ENCODE results near the gene CDYL. TPM values are rescaled to one million over a fixed set of nuclear protein-coding genes. Genes with fewer than 3 reads are reported as not detected.
"Not testable (repeated sequence)": the region's sequence is repeated elsewhere in the genome, so short reads cannot be mapped to it uniquely, and the experiment has no call there.

CDYL gene
- total RNA-seq, 4 donors from 2014 or later: 41.9 to 52.3 (median 45.7) TPM

DNA sequence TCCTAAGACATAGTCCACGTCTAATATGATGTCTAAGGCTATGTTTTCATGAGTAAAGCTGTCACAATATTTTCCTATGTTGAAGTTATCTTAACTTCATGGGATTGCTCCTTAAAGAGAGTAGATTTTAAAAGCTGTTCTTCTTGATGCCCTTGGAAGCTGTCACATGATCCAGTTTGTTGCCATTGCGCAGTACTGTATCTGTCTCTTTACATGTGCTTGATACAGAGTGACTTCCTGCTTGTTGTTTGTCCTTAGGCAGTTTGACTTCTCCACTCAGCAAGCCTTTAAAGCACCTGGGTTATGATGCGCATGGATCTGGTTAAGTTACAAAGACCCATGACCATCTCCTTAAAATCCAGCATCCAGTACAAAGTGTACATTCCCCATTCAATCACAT lies 85.4 kb downstream of the CDYL start:
- WGBS: 85% methylated on average over 3 of the region's 3 CpGs
- peaks cover 0 to 24% (median 11%) of the 10 kb centered on the region in 4 donors for H3K4me1 ChIP-seq
- H3K9me3 ChIP-seq: peaks cover 0 to 7% (median under 1%) of the 10 kb centered on the region in 4 donors
- TF ChIP-seq POLR2AphosphoS5 (IDR thresholded peaks at IDR 0.05) (no peak), EP300 (IDR thresholded peaks at IDR 0.05) (no peak), CTCF (IDR thresholded peaks at IDR 0.05) (no peak), POLR2A (IDR thresholded peaks at IDR 0.05; ENCODE audit: low read depth) (no peak)
- intact Hi-C loops (cut with DNase I): no loop called here
- no peaks in the 10 kb centered on the region for H3K36me3 ChIP-seq
- no peak for DNase-seq (ENCODE audit: extremely low spot score)
- no peaks in the 10 kb centered on the region for H3K27me3 ChIP-seq
- H3K27ac ChIP-seq (replicated peaks in 1 of 4): no peak overlapping the region
- H3K4me3 ChIP-seq: no peak overlapping the region

GRCh38 chr6:4864519-4864918 lies 88.3 kb downstream of the CDYL start:
- no peak overlapping the region for H3K4me3 ChIP-seq
- TF ChIP-seq EP300 (IDR thresholded peaks at IDR 0.05) (no peak), POLR2A (IDR thresholded peaks at IDR 0.05; ENCODE audit: low read depth) (no peak), POLR2AphosphoS5 (IDR thresholded peaks at IDR 0.05) (no peak), CTCF (IDR thresholded peaks at IDR 0.05) (no peak)
- H3K9me3 ChIP-seq: peaks cover 0 to 16% (median 7%) of the 10 kb centered on the region in 4 donors
- intact Hi-C loops (cut with DNase I): no loop called here
- WGBS: 87% methylated on average over 3 of the region's 3 CpGs
- no peak for DNase-seq (ENCODE audit: extremely low spot score)
- H3K36me3 ChIP-seq: no peaks in the 10 kb centered on the region
- H3K27ac ChIP-seq (replicated peaks in 1 of 4): no peak overlapping the region
- H3K4me1 ChIP-seq: peaks cover 0 to 8% (median 1%) of the 10 kb centered on the region in 4 donors
- H3K27me3 ChIP-seq: no peaks in the 10 kb centered on the region

GRCh38 chr6:4865006-4865405 lies 88.8 kb downstream of the CDYL start:
- H3K27me3 ChIP-seq; intact Hi-C loops (cut with DNase I); H3K4me1 ChIP-seq; DNase-seq (ENCODE audit: extremely low spot score); H3K36me3 ChIP-seq; H3K4me3 ChIP-seq; H3K27ac ChIP-seq (replicated peaks in 1 of 4): not testable (repeated sequence)
- H3K9me3 ChIP-seq: peaks cover 0 to 16% (median 7%) of the 10 kb centered on the region in 4 donors
- WGBS: 100% methylated on average over 4 of the region's 4 CpGs

GRCh38 chr6:4870821-4871494 lies 94.8 kb downstream of the CDYL start:
- Histone ChIP-seq H3K9me3 (peaks cover 0 to 9% (median 7%) of the 10 kb centered on the region in 4 donors), H3K27me3 (no peaks in the 10 kb centered on the region), H3K4me1 (peaks cover 0 to 41% (median 30%) of the 10 kb centered on the region in 4 donors), H3K4me3 (no peak overlapping the region), H3K36me3 (no peaks in the 10 kb centered on the region), H3K27ac (replicated peaks in 1 of 4) (no peak overlapping the region)
- 96% methylated on average over 3 of the region's 3 CpGs for WGBS
- TF ChIP-seq POLR2A (IDR thresholded peaks at IDR 0.05; ENCODE audit: low read depth) (no peak), CTCF (IDR thresholded peaks at IDR 0.05) (no peak), EP300 (IDR thresholded peaks at IDR 0.05) (no peak), POLR2AphosphoS5 (IDR thresholded peaks at IDR 0.05) (no peak)
- intact Hi-C loops (cut with DNase I): no loop called here
- no peak for DNase-seq (ENCODE audit: extremely low spot score)

GRCh38 chr6:4871825-4872224 lies 95.6 kb downstream of the CDYL start:
- 99% methylated on average over 5 of the region's 5 CpGs for WGBS
- H3K36me3 ChIP-seq: no peaks in the 10 kb centered on the region
- no peak overlapping the region for H3K27ac ChIP-seq (replicated peaks in 1 of 4)
- intact Hi-C loops (cut with DNase I): no loop called here
- H3K9me3 ChIP-seq: peaks cover 0 to 9% (median 5%) of the 10 kb centered on the region in 4 donors
- TF ChIP-seq POLR2A (IDR thresholded peaks at IDR 0.05; ENCODE audit: low read depth) (no peak), EP300 (IDR thresholded peaks at IDR 0.05) (no peak), POLR2AphosphoS5 (IDR thresholded peaks at IDR 0.05) (no peak)
- DNase-seq (ENCODE audit: extremely low spot score): peak; percentile 37
- H3K4me3 ChIP-seq: no peak overlapping the region
- no peaks in the 10 kb centered on the region for H3K27me3 ChIP-seq
- peaks cover 0 to 49% (median 39%) of the 10 kb centered on the region in 4 donors for H3K4me1 ChIP-seq
